GM12878 (cell line): ENCODE measurements around the gene GBX1. TPM values are rescaled to one million over a fixed set of nuclear protein-coding genes. Genes with fewer than 3 reads are reported as not detected.

Experiments
- ATAC-seq: fragments of 200-7000 bp; cut with Tn5 transposase; 3 replicates; pipeline ENCODE4 v1.9.1; 2020; ENCODE audit warnings: mild to moderate bottlenecking, moderate library complexity
- BruUV-seq: library from RNA; stranded (reverse); fragments of 400-500 nt; replicated peaks from 2 replicates; lab custom pipeline; 2021; lab: Mats Ljungman, UMichigan
- CTCF ChIA-PET: fragments of 300-600 bp; sonication (Branson Sonifier 250); formaldehyde crosslinking; extraction: SDS; loops from one replicate; lab custom pipeline; 2021; ENCODE audit warnings: inconsistent platforms; lab: Yijun Ruan, JAX
- POLR2A ChIA-PET: fragments of 350-600 bp; formaldehyde crosslinking; extraction: SDS; loops from one replicate; lab custom pipeline; 2021; ENCODE audit warnings: inconsistent platforms; lab: Charles Lee
- RAD21 ChIA-PET: fragments of 300-600 bp; sonication (Branson Sonifier 250); formaldehyde crosslinking; loops from one replicate; lab custom pipeline; 2023; ENCODE audit warnings: antibody characterized with exemption; ENCODE audit not compliant: unreplicated experiment; lab: Charles Lee
- SMC1A ChIA-PET: fragments of 300-600 bp; sonication (Branson Sonifier 250); formaldehyde crosslinking; loops from one replicate; lab custom pipeline; 2023; ENCODE audit not compliant: unreplicated experiment, uncharacterized antibody; lab: Charles Lee
- DNase-seq: peaks from one replicate; pipeline ENCODE4 v3.0.0-alpha.2; 2011; ENCODE audit warnings: low read depth, low spot score
- FAIRE-seq: peaks from 3 replicates; lab custom pipeline; 2011; peaks lifted over from hg19 to GRCh38; lab: Jason Lieb, UNC
- H2AFZ ChIP-seq: 2 replicates; pipeline ENCODE4 v1.6.0; 2011; ENCODE audit warnings: low read depth, low read length, control low read depth; ENCODE audit not compliant: control insufficient read depth
- H3K27ac ChIP-seq: 2 replicates; pipeline ENCODE4 v1.5.1; 2011; ENCODE audit warnings: control low read depth; ENCODE audit not compliant: control insufficient read depth, insufficient read depth
- H3K27me3 ChIP-seq, 2 experiments: replicated peaks in 1 of 2; 2 replicates each; pipeline versions ENCODE4 v1.6.0 to v1.6.1; 2011; ENCODE audit warnings: low read length in 1 of 2; ENCODE audit not compliant: control insufficient read depth in 2 of 2, insufficient read depth in 2 of 2
- H3K36me3 ChIP-seq, 2 experiments: 2 replicates each; pipeline ENCODE4 v1.5.1; 2011; ENCODE audit warnings: low read length in 1 of 2; ENCODE audit not compliant: control insufficient read depth in 2 of 2, insufficient read depth in 2 of 2
- H3K4me1 ChIP-seq: 2 replicates; pipeline ENCODE4 v1.6.1; 2011; ENCODE audit warnings: mild to moderate bottlenecking, low read length, moderate library complexity, mixed read lengths; ENCODE audit not compliant: control insufficient read depth, insufficient read depth
- H3K4me2 ChIP-seq: 2 replicates; pipeline ENCODE4 v1.6.0; 2011; ENCODE audit warnings: control low read depth; ENCODE audit not compliant: control insufficient read depth, insufficient read depth
- H3K4me3 ChIP-seq: fragments of 200-600 bp; sonication (generic); 2 replicates; pipeline ENCODE4 v1.5.1; 2016
- H3K79me2 ChIP-seq: 2 replicates; pipeline ENCODE4 v1.6.0; 2011; ENCODE audit warnings: low read length; ENCODE audit not compliant: control insufficient read depth, insufficient read depth
- H3K9ac ChIP-seq: 2 replicates; pipeline ENCODE4 v1.8.0; 2011; ENCODE audit warnings: low read length, control low read depth, mixed read lengths; ENCODE audit not compliant: control insufficient read depth, insufficient read depth
- H3K9me3 ChIP-seq: replicated peaks from 3 replicates; pipeline ENCODE4 v1.5.1; 2011; ENCODE audit warnings: mild to moderate bottlenecking, low read length; ENCODE audit not compliant: control insufficient read depth, insufficient read depth
- H4K20me1 ChIP-seq: 2 replicates; pipeline ENCODE4 v1.6.0; 2011; ENCODE audit not compliant: control insufficient read depth, insufficient read depth
- BCL11A ChIP-seq: IDR thresholded peaks from 2 replicates; pipeline ENCODE4 v1.6.1; 2011; ENCODE audit warnings: low read depth, low read length
- CHD2 ChIP-seq: IDR thresholded peaks from 2 replicates; pipeline ENCODE4 v1.6.1; 2011; ENCODE audit warnings: low read depth, low read length, improper control_type of control experiment, borderline replicate concordance
- EGR1 ChIP-seq, 2 experiments: IDR thresholded peaks; 1 replicate in 1 of 2; 2 replicates in 1 of 2; pipeline ENCODE4 v1.6.1; 2011 to 2012; ENCODE audit warnings: low read depth in 2 of 2, low read length in 2 of 2, borderline replicate concordance in 1 of 2, mild to moderate bottlenecking in 1 of 2, moderate library complexity in 1 of 2
- ESRRA ChIP-seq: IDR thresholded peaks from 2 replicates; pipeline ENCODE4 v1.6.1; 2012; ENCODE audit warnings: mild to moderate bottlenecking, low read length, improper control_type of control experiment
- EZH2 ChIP-seq: IDR thresholded peaks from 2 replicates; pipeline ENCODE4 v1.6.1; 2012; ENCODE audit warnings: low read depth, mild to moderate bottlenecking, control low read depth, inconsistent platforms, low read length, borderline replicate concordance; ENCODE audit not compliant: control insufficient read depth
- KAT2A ChIP-seq: conservative IDR thresholded peaks from 2 replicates; pipeline ENCODE4 v1.6.1; 2011; ENCODE audit warnings: low read depth, low read length; ENCODE audit not compliant: control insufficient read depth
- LARP7 ChIP-seq: fragments of 450-650 bp; IDR thresholded peaks from 2 replicates; pipeline ENCODE4 v1.6.1; 2017; ENCODE audit warnings: mild to moderate bottlenecking
- RELA ChIP-seq: fragments of 450-650 bp; IDR thresholded peaks from 2 replicates; pipeline ENCODE4 v1.8.0; 2014; ENCODE audit warnings: borderline replicate concordance; ENCODE audit not compliant: partially characterized antibody
- RFX5 ChIP-seq: IDR thresholded peaks from 2 replicates; pipeline ENCODE4 v1.6.1; 2011; ENCODE audit warnings: low read depth, low read length, improper control_type of control experiment
- SIN3A ChIP-seq: IDR thresholded peaks from 2 replicates; pipeline ENCODE4 v1.6.1; 2012; ENCODE audit warnings: low read depth, low read length, improper control_type of control experiment
- SIX5 ChIP-seq: IDR thresholded peaks from 2 replicates; pipeline ENCODE4 v1.6.1; 2011; ENCODE audit warnings: mild to moderate bottlenecking, low read depth, low read length, moderate library complexity; ENCODE audit not compliant: severe bottlenecking
- SMC3 ChIP-seq: IDR thresholded peaks from 2 replicates; pipeline ENCODE4 v1.6.1; 2011; ENCODE audit warnings: low read length, improper control_type of control experiment, borderline replicate concordance
- YY1 ChIP-seq: IDR thresholded peaks from 2 replicates; pipeline ENCODE4 v1.6.1; 2011; ENCODE audit warnings: low read depth, mild to moderate bottlenecking, low read length
- WGBS: methylation state at CpG from one replicate; pipeline ENCODE4 v1.1.6; 2016; ENCODE audit warnings: low lambda C conversion rate; ENCODE audit not compliant: insufficient replicate concordance, insufficient coverage; ENCODE audit errors: missing lambda C conversion rate; 5-methylcytosine and 5-hydroxymethylcytosine counted together
- in situ Hi-C: fragments of 300-500 bp; cut with MboI; formaldehyde crosslinking; loops from 9 replicates; pipeline ENCODE4 v1.14.3; 2018; ENCODE audit warnings: mixed read lengths
- intact Hi-C: fragments of 100-400 bp; cut with micrococcal nuclease; formaldehyde crosslinking; loops from one replicate; pipeline ENCODE4 v1.14.2; 2022; ENCODE audit not compliant: unreplicated experiment
- polyA plus RNA-seq, 11 experiments: library from polyadenylated mRNA; depleted of rRNA in 4 of 11; unstranded in 6 of 11; stranded (reverse) in 5 of 11; fragments of >200 nt; fragmentation: Nextera tagmentation in 4 of 11; fragmentation: Illumina TruSeq in 1 of 11; extraction: Ambion mirVana in 4 of 11; extraction: Trizol in 1 of 11; gene quantifications; 1 replicate in 1 of 11; 2 replicates in 10 of 11; pipeline versions ENCODE4 v1.2.1 to v1.2.3, GENCODE V29; 2011 to 2016; ENCODE audit warnings: inconsistent platforms in 2 of 11, missing spikeins in 2 of 11, low read depth in 1 of 11
- total RNA-seq, 4 experiments: library from RNA; depleted of rRNA in 3 of 4; stranded (reverse); fragments of >200 nt in 3 of 4; fragmentation: Illumina TruSeq in 1 of 4; extraction: Trizol in 1 of 4; gene quantifications; 2 replicates each; pipeline versions ENCODE4 v1.2.1 to v1.2.3, GENCODE V29; 2013 to 2021
- TF ChIP-seq, protein P1 (sequence below): fragments of 450-650 bp; IDR thresholded peaks from 2 replicates; pipeline ENCODE4 v1.6.1; 2018; ENCODE audit warnings: mild to moderate bottlenecking, low read depth, moderate library complexity; ENCODE audit not compliant: partially characterized antibody
- TF ChIP-seq, protein P2 (sequence below): IDR thresholded peaks from 2 replicates; pipeline ENCODE4 v1.6.1; 2012; ENCODE audit warnings: low read depth, low read length, improper control_type of control experiment
- TF ChIP-seq, protein P3 (sequence below): IDR thresholded peaks from 2 replicates; pipeline ENCODE4 v1.6.1; 2011; ENCODE audit warnings: mild to moderate bottlenecking, low read depth, low read length, moderate library complexity; ENCODE audit not compliant: insufficient replicate concordance

The GBX1 gene
- total and polyA plus RNA-seq, 10 of the 15 experiments (the other 5 are each of a cell fraction or from before 2014, with no cell fraction given) = not detected

DNA sequence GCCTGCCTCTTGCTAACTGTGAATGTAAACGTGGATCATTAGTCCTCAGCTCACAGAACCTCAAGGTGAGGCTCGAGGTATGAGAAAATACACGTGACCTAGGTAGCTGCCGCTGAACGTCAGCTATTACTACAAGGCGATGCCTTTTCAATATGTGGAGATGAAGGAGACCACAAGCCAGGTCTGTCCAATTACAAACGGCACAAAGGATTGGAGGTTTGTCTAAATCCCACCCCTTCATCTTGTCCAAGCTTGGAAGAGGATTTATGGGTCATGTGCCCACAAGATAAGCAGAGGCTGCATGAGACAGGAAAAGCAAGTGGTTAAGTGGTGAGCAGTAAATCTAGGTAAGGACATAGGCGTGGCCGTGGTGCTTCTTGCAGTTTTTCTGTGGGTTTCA is 39.4 kb upstream of the GBX1 start:
- in situ Hi-C loops = no loop called here
- no peaks in the 10 kb centered on the region for H3K36me3 ChIP-seq
- no peaks in the 10 kb centered on the region for H3K4me1 ChIP-seq
- FAIRE-seq = no peak
- WGBS = 23% methylated on average over 9 of the region's 9 CpGs
- no peaks in the 10 kb centered on the region for H3K9me3 ChIP-seq
- TF ChIP-seq KAT2A (no peak), ESRRA (no peak), BCL11A (no peak), EZH2 (no peak), SIN3A (no peak), SIX5 (no peak), YY1 (no peak), SMC3 (no peak), CHD2 (no peak), EGR1 (IDR thresholded peaks at IDR 0.05; ENCODE audit: borderline replicate concordance in 1 of 2, low read depth in 2 of 2, low read length in 2 of 2) (no peak), LARP7 (no peak), RFX5 (no peak), RELA (no peak)
- TF ChIP-seq, protein P1, sequence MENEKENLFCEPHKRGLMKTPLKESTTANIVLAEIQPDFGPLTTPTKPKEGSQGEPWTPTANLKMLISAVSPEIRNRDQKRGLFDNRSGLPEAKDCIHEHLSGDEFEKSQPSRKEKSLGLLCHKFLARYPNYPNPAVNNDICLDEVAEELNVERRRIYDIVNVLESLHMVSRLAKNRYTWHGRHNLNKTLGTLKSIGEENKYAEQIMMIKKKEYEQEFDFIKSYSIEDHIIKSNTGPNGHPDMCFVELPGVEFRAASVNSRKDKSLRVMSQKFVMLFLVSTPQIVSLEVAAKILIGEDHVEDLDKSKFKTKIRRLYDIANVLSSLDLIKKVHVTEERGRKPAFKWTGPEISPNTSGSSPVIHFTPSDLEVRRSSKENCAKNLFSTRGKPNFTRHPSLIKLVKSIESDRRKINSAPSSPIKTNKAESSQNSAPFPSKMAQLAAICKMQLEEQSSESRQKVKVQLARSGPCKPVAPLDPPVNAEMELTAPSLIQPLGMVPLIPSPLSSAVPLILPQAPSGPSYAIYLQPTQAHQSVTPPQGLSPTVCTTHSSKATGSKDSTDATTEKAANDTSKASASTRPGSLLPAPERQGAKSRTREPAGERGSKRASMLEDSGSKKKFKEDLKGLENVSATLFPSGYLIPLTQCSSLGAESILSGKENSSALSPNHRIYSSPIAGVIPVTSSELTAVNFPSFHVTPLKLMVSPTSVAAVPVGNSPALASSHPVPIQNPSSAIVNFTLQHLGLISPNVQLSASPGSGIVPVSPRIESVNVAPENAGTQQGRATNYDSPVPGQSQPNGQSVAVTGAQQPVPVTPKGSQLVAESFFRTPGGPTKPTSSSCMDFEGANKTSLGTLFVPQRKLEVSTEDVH = no peak
- TF ChIP-seq, protein P2, sequence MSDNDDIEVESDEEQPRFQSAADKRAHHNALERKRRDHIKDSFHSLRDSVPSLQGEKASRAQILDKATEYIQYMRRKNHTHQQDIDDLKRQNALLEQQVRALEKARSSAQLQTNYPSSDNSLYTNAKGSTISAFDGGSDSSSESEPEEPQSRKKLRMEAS = no peak
- TF ChIP-seq, protein P3, sequence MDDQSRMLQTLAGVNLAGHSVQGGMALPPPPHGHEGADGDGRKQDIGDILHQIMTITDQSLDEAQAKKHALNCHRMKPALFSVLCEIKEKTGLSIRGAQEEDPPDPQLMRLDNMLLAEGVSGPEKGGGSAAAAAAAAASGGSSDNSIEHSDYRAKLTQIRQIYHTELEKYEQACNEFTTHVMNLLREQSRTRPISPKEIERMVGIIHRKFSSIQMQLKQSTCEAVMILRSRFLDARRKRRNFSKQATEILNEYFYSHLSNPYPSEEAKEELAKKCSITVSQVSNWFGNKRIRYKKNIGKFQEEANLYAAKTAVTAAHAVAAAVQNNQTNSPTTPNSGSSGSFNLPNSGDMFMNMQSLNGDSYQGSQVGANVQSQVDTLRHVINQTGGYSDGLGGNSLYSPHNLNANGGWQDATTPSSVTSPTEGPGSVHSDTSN = no peak
- TF ChIP-seq, all 136 proteins: peak for 0
- Histone ChIP-seq H3K79me2 (no peaks in the 10 kb centered on the region), H3K9ac (no peak overlapping the region), H3K27ac (no peak overlapping the region), H3K4me3 (no peak overlapping the region), H3K27me3 (peaks cover 1 to 2% of the 10 kb centered on the region in 2 experiments; a peak in 3 of 4 replicates), H4K20me1 (no peaks in the 10 kb centered on the region), H3K4me2 (no peak overlapping the region), H2AFZ (no peak overlapping the region)
- ChIA-PET SMC1A (no interaction called here), RAD21 (no interaction called here), POLR2A (interaction anchor here (1.5 kb wide), 1 partner anchor 20 kb away, joined by 6 read pairs; the partner anchor contains the start of gene ABCF2), CTCF (interaction anchor here (0.8 to 2.0 kb wide), 2 partner anchors 10 to 37 kb away, joined by 3 to 7 read pairs; no protein-coding TSS in a partner anchor)
- BruUV-seq = no TSS peak
- DNase-seq (no peak), ATAC-seq (no peak)
- intact Hi-C loops = no loop called here
